ENCODE data around the gene PARD3. TPM values are rescaled to one million over a fixed set of nuclear protein-coding genes. Genes with fewer than 3 reads are reported as not detected.

The PARD3 gene
- total and polyA plus RNA-seq, 8 donors: 25.6 to 54.5 (median 47.8) TPM

DNA sequence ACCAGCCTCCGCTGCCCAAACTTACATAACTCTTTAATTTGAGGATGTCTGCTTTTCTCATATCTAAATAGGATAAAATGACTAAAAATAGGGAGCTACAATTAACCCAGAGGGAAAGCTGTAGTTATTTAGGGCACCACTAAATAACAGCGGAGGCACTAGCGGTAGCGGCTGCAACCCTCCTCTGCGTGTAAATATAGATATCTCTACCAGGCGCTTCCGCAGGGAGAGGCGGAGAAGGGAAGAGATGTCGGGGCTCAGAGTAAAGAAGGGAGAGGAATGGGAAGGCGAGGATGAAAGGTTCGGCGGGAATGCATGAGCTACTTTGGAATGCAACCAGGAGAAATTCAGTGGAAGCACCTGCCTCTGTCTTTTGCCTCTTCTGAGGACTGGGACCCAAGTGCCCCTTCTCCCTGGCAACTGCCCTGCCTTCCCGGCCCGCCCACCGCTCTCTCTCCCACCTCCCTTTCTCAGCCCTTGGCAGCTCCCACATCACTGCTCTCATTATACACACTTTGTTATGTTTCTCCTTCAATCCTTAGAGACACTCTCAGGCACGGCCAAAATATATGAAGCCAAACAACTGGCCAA lies 698.3 kb downstream of the PARD3 start:
- DNase-seq (peak in 2 of 4 donors; percentile 49 to 50), ATAC-seq (no peak)
- Histone ChIP-seq H3K9me3 (no peaks in the 10 kb centered on the region), H3K4me3 (no peak overlapping the region), H3K27ac (no peak overlapping the region), H3K27me3 (no peaks in the 10 kb centered on the region), H3K36me3 (no peaks in the 10 kb centered on the region), H3K4me1 (peaks cover 0 to 3% of the 10 kb centered on the region in 2 donors)
- intact Hi-C loops (cut with DNase I): no loop called here
- TF ChIP-seq, protein P1, sequence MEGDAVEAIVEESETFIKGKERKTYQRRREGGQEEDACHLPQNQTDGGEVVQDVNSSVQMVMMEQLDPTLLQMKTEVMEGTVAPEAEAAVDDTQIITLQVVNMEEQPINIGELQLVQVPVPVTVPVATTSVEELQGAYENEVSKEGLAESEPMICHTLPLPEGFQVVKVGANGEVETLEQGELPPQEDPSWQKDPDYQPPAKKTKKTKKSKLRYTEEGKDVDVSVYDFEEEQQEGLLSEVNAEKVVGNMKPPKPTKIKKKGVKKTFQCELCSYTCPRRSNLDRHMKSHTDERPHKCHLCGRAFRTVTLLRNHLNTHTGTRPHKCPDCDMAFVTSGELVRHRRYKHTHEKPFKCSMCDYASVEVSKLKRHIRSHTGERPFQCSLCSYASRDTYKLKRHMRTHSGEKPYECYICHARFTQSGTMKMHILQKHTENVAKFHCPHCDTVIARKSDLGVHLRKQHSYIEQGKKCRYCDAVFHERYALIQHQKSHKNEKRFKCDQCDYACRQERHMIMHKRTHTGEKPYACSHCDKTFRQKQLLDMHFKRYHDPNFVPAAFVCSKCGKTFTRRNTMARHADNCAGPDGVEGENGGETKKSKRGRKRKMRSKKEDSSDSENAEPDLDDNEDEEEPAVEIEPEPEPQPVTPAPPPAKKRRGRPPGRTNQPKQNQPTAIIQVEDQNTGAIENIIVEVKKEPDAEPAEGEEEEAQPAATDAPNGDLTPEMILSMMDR (IDR thresholded peaks at IDR 0.05): no peak

DNA sequence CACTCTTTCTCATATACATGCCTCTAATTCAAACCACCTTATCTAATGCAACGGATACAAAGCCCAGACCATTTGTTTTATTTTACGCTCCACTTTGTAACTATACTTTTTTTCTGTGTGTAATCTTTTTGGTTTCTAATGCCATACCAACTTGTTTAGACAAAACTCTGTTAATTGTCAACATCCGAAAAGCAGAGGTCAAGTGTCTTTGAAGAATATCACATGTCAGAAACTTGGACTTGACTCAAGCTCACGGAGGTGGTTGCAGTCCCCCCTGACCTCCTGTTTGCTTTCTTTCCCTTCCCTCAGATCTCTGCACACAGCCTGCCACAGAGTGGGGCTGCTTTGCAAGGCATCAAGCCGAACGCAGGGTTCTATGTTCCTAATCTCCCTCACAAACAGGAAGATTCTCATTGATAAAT lies 698.9 kb downstream of the PARD3 start:
- ATAC-seq (peak; percentile 47), DNase-seq (peak in 2 of 4 donors; percentile 81 to 87)
- H3K36me3 ChIP-seq: no peaks in the 10 kb centered on the region
- H3K4me1 ChIP-seq: no peaks in the 10 kb centered on the region
- no peak overlapping the region for H3K4me3 ChIP-seq
- intact Hi-C loops (cut with DNase I): no loop called here
- no peak overlapping the region for H3K27ac ChIP-seq
- H3K9me3 ChIP-seq: no peaks in the 10 kb centered on the region
- TF ChIP-seq, protein P1 (IDR thresholded peaks at IDR 0.05): no peak
- no peaks in the 10 kb centered on the region for H3K27me3 ChIP-seq

DNA sequence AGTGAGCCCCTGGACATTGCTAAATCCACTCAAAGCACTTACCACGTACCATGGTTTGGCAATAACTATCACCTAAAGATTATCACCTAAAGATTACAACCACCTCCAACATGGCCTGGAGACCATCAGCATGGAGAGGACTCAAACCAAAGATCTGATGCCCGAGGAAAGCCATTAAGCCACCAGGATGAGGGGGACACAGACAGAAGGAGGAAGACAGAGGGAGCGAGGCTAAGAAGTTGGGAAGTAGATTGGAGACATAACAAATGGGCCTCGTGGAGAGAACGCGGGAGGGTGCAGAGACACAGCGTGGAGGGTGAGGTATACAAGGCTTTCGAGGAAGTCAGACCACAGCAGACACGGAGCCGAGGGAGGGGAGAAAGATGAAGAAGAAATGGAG lies 700.2 kb downstream of the PARD3 start:
- no peak overlapping the region for H3K27ac ChIP-seq
- DNase-seq (no peak), ATAC-seq (no peak)
- no peak overlapping the region for H3K4me3 ChIP-seq
- no peaks in the 10 kb centered on the region for H3K9me3 ChIP-seq
- H3K36me3 ChIP-seq: no peaks in the 10 kb centered on the region
- TF ChIP-seq, protein P1 (IDR thresholded peaks at IDR 0.05): no peak
- no peaks in the 10 kb centered on the region for H3K4me1 ChIP-seq
- no peaks in the 10 kb centered on the region for H3K27me3 ChIP-seq
- intact Hi-C loops (cut with DNase I): no loop called here

- intact Hi-C loops (cut with DNase I): no loop called here
- H3K36me3 ChIP-seq: no peaks in the 10 kb centered on the region
- H3K4me3 ChIP-seq: no peak overlapping the region
- H3K27ac ChIP-seq: no peak overlapping the region
- H3K9me3 ChIP-seq: no peaks in the 10 kb centered on the region
- no peaks in the 10 kb centered on the region for H3K4me1 ChIP-seq
- DNase-seq (no peak), ATAC-seq (no peak)
- TF ChIP-seq, protein P1 (IDR thresholded peaks at IDR 0.05): no peak
- H3K27me3 ChIP-seq: no peaks in the 10 kb centered on the region
These were observed 701.4 kb downstream of the PARD3 start for GRCh38 chr10:34113504-34114225.

GRCh38 chr10:34112171-34112782 lies 702.8 kb downstream of the PARD3 start:
- Histone ChIP-seq H3K9me3 (no peaks in the 10 kb centered on the region), H3K36me3 (no peaks in the 10 kb centered on the region), H3K4me1 (no peaks in the 10 kb centered on the region), H3K27me3 (no peaks in the 10 kb centered on the region), H3K27ac (no peak overlapping the region), H3K4me3 (no peak overlapping the region)
- TF ChIP-seq, protein P1 (IDR thresholded peaks at IDR 0.05): no peak
- intact Hi-C loops (cut with DNase I): no loop called here
- DNase-seq: peak in 2 of 4 donors; percentile 54 to 73
- no peak for ATAC-seq
